ENCODE data around the gene LYPD6.

The LYPD6 gene

DNA sequence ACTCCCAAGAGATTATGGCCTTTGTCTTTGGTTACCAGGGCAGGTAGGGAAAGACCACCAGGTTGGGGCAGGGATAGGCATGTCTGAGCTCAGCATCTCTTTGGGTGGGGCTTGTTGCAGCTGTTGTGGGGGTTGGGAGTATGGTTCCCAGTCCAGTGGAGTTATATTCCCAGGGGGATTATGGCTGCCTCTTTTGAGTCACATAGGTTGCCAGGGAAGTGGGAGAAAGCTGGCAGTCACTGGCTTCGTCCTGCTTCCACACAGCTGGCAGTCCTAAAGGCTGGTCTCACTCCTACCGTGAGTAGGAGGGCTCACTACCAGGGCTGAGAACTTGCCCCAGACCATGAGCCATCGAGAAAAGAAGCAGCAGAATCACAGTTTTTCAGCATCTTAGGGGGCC, 79.1 kb downstream of the LYPD6 start:
- no peak for DNase-seq (ENCODE audit: low spot score)

DNA sequence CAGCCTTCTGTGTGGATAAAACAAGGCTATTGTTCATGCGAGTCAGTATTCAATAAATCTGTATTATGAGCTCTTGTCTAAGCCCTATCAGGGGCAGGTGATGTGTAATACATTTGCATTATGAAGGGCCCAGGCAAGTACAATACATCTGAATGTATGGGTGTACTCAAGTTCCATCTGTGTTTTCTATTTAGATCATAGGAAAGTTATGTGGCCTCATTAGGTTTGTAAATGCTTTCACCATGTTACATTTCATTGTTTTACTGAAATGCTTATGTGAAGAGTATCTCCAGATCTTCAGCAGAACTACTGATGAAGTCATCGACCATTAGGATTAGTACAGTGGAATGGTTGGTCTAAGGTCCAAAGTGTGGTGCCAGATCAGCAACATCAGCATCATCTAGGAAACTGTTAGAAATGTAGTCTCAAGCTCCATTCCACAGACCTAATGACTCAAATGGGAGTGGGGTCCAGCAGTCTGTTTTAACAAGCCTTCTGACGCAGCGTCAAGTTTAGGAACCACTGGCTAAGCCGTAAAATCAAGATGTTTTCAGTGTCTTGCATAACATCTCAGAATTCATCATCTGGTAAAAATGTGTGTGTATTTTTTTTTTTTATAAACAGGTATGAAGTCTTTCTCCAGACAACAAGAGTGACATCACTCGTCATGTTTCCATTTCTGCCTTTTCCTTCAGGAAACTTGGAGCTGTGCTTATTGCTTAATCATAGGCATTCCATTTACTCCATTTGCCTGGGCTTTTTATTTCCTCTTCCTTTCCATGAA, 80.5 kb downstream of the LYPD6 start:
- no peak for DNase-seq (ENCODE audit: low spot score)

DNA sequence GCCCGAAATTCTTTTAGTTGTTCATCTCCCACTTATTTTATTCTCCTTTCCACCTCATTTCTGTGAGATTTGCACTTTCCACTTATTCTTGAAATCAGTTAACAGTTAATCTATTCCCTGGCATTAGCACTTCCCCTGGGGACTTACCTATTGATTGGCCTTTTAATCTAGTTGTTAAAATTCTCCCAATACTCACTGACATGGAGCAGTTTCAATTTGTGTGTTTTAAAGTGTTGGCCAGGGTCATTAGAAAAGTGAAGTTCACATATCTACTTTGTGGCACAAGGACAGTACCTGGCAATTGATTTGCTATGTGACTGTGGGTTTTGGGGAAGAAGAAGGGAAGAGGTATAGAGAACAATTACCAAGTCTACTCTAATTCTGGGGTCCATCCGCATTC, 83.1 kb downstream of the LYPD6 start:
- no peak for DNase-seq (ENCODE audit: low spot score)

DNA sequence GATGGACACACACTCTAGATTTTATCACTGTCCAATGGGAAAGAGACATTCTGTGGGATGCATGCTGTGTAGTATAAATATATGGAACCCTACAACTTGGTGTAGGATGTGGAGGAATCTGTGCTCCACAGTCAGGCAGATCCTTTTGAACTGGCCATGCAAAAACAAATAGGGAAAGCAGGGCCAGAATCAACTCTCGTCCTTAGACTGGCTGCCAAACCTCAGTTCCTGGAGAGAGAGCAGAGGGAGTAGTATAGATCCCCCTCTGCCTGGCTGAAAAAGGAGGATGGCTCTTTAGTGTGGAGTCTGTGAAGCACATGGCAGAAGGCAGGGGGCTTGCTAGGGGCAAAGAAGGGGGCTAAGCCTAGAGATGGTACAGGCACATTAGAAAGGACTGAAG, 84.7 kb downstream of the LYPD6 start:
- DNase-seq (ENCODE audit: low spot score), result no peak

DNA sequence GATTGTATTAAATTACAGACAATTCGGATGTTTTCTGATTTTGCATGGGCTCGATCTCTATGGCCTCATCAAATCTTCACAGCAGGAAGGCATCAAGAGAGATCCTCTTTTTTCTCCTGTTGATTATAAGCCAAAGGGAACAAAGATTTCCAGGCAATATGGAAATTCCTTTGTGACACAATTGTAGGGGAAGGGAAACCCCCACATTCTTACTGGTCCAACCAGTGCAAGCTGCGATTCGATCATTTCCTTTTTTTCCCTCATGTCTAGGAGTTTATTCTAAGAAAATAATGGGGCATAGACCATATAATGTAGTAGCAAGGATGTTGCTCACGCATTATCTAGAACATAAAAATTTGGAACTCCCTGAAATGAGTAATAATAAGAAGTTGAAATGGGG, 87.7 kb downstream of the LYPD6 start:
- no peak for DNase-seq (ENCODE audit: low spot score)

DNA sequence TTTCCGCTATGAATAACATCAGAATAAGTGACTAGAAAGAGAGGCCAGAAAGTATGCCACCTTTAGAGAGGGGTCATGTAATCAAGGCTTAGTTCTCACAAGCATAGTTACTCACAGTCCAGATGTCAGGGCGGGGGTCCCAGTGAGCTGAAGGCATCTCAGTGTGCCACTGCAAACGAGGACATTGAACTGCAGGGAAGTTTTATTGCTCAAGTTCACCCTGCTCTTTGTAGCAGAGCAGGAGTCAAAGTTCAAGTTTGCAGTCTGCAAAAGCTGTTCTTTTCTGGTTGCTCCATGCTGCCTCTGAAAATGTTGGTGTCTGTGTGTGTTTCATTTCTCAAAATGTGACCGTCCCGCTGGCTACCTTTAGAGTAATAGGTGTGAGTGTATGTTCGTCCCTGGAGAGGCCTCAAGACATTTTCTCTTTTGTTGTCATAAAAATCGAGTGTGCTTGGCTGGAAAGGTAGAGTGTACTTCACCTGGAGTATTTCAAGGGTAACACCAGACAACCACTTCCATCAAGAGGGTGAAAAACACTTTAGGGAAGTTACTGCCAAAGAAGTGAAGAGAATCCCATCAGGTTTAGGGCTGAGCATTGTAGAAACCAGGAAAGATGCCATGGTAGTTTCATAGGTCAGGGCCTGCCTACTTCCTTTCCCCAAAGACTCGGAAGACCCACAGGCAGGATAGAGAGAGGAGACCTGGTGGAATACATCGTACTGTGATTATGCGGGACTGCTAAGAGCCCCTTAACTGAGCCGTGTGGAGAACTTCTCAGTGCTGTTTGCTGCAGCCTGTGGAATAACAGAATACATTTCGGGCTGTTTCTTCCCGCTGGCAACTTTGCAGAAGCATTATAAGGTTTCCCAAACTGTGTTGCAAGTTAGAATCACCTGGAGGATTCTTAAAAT, 89.9 kb downstream of the LYPD6 start:
- no peak for DNase-seq (ENCODE audit: low spot score)

DNA sequence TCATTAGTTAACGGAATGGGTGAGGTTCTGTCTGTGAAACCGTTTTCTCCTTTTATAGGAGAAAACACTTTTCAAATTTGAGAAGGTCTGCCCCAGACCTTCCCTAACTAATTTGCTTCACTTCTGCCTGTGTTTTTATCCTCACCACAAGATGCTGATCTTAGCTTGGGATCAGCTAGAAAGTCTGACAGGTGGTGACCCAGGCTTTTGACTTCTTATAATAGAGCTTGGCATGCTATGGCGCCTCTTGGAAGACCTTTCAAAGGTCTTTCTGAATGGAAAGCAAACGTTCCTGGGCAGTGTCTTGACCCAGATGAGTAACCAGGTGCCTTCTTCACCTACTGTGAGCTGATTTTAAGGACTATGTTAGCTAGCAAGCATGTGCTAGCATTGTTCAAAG, 91.4 kb downstream of the LYPD6 start:
- no peak for DNase-seq (ENCODE audit: low spot score)

DNA sequence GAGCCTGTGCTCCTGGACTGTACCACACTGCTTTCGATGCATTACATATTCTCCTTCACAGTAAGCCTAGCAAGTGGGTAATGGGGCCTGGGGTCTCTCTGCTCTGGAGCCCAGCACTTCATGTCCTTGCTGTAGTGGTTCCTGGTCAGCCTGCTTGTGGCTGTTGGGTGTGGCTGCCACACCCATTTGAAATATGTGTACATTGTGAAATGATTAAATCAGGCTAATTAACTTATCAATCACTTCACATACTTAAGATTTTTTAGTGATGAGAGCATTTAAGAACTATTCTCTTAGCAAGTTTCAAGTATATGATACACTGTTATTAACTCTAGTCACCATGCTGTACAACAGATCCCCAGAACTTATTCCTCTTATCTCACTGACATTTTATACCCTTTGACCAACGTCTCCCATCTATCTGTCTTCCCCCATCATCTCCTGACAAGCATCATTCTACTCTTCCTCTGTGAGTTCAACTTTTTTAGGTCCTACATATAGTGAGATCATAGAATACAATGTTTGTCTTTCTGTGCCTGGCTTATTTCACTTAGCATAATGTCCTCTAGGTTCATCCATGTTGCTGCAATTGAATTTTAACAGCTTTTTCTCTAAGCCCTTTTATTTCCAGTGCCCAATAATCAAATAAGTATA, 92.1 kb downstream of the LYPD6 start:
- no peak for DNase-seq (ENCODE audit: low spot score)

DNA sequence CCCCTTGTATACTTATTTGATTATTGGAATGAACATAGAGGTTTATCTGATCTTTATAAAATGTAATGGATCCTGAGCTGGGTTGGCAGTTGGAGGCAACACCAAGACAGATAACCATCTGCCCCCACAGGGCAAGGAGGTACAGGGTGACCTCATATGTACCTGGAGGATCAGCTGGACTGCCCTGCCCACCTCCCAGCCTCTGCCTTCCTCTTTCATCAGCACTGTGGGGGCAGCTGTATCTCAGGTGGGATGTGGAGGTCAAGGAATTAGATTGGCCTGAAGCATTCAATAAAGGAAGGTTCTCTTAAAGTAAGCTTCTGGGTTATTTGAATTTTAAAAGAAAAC, 92.6 kb downstream of the LYPD6 start:
- no peak for DNase-seq (ENCODE audit: low spot score)

DNA sequence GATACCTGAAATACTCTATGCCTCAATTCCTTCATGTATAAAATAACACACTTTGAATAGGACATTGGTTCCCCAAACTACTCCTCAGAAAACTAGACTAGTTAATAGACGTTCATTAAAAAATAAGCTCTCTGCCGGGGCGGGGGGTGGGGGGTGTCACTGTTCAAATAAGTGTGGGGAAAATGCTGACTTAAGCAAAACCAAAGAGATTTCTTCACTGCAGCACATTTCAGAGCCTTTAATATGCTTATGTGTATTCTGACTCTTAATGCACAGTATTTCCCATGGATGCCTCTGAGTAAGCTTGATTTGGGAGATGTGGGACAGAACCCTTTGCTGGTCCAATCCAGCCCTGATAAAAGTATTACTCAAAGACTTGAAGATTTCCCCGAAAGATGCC, 93.2 kb downstream of the LYPD6 start:
- DNase-seq (ENCODE audit: low spot score), result no peak

DNA sequence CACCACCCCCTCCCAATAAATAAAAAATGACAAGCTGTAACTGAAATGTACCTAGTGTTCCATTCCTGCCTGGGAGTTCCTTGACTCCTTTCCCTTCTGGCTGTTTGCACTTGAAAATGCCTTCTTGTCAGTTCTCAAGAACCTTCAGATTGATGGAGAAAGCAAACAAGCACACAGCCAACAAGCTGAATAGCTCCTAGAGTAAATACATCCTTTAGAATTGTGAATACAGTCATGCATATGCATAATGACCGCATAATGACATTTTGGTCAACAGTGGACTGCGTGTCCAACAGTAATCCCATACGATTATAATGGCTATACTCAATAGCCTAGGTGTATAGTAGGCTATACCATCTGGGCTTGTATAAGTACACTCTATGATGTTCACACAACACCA, 97.0 kb downstream of the LYPD6 start:
- DNase-seq (ENCODE audit: low spot score), result no peak

DNA sequence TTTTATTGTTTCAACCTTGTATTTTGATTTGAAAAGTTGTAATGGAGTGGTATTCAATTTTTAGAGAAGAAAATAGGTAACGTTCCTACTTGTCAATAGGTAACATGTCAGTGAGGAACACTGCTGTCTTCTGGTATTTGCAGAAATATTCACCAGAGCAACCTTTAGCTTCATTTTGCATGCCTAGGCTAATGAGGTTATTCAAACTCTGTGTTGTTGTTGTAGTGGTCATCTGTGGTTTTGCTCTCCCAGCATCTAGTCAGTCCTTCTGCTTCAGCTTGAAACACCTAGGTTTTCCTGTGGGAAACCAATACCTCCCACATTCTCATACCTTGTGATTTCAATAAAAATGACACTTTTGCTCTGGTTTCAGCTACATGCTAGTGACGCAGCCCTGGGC, 98.4 kb downstream of the LYPD6 start:
- DNase-seq (ENCODE audit: low spot score), result no peak

DNA sequence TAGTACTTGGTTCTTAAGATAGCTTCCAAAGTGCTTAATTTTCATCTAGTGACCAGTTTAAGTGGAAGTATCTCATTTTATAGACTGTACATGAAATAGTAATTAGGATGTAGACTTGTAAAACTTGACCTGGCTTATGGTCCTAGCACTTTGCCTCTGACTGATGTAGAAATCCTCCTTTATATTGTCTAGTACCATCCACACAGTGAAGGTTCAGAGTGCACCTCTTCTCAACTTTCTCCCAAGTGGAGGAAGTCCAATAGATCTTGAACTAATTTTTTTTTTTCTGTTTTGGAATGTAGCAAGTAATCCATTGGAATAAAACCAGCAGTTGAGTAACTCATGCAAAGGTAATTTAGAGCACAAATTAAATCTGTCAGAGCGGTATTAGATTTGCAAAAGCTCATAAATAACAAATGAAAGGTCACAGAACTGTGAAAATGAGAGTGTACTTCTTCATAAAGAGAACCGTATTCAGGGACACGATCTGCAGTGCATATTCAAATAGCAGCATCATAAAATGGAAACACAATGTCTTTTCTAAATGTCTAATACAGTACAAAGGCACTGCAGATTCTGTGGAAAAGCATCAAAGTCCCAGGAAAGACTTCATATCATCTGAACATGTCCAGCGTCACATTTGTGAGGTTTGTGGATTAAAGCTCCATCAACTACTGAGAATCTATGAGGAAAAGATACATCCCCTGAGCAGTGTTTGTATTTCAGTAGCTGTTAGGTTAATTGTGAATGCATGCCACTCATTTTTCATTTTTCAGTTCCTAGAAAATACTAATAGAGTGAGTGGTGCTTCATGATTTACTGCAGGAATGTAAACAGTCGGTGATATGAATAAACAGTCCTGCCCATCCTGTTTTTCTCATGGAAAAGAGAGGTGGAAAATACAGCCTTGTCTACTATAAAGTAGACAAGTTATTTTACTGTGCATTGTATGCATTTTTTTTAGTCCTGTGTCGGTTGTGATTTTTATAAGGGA, 100.7 kb downstream of the LYPD6 start:
- DNase-seq (ENCODE audit: low spot score), result no peak

DNA sequence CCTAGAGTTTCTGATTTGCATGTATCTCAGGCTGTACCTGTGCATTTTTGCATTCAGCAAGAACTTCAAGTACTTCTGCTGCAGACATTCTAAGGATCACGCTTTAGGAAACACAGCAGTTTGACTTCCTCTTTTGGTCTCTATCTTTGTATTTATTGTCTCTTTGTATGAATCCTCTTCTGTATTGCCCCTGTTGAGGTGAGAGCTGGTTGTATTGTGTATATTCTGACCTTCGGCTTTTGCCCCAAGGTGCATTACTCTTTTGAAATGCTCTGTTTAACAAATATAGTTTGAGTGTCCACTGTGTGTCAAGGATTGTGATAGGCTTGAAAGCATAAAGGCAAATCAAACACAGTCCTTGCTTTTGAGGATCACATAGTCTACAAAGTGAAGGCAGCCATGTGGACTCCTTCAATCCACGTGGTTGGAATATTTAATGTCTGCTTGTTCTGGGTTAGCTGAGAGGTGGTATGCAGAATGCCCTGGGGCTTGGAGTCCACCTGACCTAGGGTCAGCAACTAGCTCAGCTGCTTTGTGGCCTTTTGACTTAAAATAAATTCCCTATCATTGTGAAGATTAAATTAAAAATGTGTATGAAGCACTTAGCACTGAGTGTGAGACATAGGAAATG, 108.1 kb downstream of the LYPD6 start:
- DNase-seq (ENCODE audit: low spot score), result no peak

DNA sequence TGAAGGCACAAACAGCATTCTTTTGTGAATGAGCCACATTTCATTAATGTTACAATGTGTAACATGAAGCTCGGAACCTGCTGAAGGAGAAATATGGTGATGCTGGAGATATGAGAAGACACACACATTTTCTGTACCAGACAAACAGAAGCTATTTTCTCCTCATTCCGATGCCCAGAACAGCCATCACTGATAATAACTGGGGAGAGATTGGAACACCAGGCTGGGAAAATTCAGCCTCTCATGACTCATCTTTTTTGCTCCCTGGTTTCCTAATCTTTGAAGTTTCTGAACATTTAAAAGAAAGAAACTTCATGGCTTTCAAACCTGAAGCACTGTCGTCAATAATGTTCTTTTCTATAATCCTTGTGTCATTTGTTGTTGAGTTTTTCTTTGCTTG, 110.9 kb downstream of the LYPD6 start:
- no peak for DNase-seq (ENCODE audit: low spot score)

DNA sequence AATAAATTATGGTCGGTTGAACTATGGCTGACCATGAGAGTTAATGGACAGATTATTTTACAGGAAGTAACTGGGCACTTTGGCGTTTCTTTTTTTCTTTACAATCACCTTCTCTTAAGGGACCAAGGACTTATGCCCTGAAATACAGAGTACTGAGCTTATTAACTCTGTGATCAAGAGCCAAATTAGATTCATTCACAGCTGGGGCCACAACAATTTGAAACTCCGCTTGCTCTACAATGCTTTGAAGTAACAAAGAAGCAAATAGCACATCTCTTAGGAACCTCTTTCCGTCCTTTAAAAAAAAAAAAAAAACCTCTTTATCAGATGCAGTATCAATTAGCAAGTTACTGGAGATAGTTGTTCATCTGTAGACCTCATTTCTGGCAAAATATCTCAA, 112.0 kb downstream of the LYPD6 start:
- DNase-seq (ENCODE audit: low spot score), result no peak

DNA sequence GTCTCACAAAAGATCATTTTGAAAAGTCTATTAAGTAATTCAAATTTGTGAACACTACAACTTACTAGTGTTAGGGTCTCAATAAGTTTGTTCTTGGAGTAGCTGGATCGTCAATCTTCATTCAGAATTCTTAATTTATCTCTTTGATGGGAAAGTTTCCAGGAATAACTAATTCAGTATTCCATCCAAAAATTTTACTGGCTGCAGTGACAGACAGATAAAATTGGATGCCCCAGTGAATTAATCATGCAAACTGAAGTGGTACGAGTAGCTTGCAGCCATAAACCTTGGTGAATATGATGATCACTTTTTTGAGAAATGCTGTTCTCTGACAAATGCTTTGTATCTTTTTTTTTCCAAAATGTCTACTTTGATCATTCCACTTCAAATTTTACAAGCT, 112.8 kb downstream of the LYPD6 start:
- no peak for DNase-seq (ENCODE audit: low spot score)

DNA sequence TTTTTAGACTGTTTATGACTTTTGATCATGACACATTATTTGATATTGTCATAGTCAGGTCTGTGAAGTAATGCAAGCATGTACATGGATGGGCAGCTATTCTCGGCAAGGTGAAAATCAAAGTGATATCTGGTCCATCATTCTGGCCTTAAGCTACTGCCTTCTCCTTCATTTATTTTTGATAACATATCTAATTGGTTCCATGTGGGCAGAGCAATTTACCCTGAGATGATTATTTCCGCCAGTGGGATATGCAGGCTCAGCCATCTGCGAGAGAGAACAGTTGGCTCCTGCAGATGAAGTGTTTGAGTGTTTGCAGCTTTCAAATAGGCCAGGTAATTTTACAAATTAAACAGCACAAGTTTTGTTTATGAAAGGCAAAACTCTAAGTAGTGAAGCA, 116.4 kb downstream of the LYPD6 start:
- DNase-seq (ENCODE audit: low spot score), result no peak

DNA sequence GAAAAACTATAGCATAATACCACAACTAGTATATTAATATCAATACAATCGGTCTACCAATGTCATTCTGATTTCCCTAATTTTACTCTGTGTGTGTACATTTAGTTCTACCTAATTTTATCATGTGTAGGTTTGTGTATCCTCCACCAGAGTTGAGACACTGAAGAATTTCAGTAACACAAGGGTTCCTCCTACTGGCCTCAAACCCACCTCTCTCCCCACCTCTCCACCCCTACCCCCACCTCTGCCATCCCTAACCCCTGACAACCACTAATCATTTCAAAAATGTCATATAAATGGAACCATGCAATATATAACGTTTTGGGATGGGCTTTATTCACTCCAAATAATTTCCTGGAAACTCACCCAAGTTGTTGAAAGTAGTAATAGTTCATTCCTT, 117.9 kb downstream of the LYPD6 start:
- DNase-seq (ENCODE audit: low spot score), result no peak

DNA sequence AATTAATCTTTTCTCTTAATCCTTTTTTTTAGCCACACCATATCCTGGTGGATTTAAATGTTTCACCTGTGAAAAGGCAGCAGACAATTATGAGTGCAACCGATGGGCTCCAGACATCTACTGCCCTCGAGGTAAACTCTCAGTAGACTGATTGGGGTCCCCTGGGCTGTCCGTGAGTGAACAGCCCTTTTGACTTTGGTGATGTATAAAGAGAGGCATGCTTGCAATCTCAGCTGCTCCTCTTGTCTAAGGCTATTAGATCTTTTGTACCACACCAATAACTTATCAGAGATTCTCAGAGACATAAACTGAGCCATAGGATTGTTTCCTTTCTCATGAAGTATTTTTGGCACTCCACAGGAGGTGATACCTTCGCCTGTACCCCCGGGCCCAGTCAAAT, 118.6 kb downstream of the LYPD6 start:
- no peak for DNase-seq (ENCODE audit: low spot score)

DNA sequence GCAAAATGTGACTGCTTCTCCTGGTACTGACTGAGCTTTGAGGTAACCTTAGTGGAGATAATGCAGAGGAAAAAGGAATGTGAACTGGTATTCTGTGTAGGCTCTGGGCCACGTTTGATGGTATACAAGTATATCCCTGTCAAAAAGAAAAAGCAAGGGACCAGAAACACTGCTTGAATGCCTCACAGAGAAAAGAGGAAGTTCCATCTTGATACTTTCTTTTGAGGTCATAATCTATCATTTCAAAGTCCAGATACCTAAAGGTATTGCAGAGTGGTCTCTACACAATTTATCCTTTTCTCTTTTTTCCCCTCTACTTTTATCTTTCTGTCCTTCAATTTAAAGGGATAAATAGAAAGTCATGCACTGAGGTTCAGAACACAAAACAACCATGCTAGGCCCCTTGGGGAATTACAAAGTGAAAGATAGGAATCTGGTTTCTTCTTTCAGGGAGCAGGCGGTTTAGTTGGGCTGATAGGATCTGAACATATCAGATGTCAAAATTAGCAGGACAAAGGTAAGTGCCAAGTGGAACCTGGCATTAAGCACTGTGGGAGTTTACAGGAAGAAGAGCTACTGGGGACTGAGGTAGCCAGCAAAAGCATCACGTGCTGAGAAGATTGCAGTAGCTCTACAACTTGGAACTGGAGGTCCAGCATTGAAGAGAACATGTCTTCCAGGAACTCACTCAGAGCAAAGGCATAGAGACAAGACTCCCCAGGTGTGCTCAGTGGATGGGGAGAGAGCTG, 121.2 kb downstream of the LYPD6 start:
- DNase-seq (ENCODE audit: low spot score), result no peak

Data from activated CD4-positive, alpha-beta T cell treated with anti-CD3 and anti-CD28 coated beads, Interleukin-2, Interleukin-4, amounts not matched to agents 100 ng/mL and 50 ng/mL, durations not matched to agents 16 hours and 8 hours (primary cell).